22Rv1 (cell line): ENCODE results near the gene TPM2.

Source experiments
- ZFX ChIP-seq: fragments of 450-650 bp; IDR thresholded peaks from 2 replicates; pipeline ENCODE4 v1.6.1; 2017; ENCODE audit warnings: antibody characterized with exemption, borderline replicate concordance
- TF ChIP-seq, protein P1 (sequence below): fragments of 450-650 bp; IDR thresholded peaks from 2 replicates; pipeline ENCODE4 v1.5.1; 2017; ENCODE audit warnings: mild to moderate bottlenecking

DNA sequence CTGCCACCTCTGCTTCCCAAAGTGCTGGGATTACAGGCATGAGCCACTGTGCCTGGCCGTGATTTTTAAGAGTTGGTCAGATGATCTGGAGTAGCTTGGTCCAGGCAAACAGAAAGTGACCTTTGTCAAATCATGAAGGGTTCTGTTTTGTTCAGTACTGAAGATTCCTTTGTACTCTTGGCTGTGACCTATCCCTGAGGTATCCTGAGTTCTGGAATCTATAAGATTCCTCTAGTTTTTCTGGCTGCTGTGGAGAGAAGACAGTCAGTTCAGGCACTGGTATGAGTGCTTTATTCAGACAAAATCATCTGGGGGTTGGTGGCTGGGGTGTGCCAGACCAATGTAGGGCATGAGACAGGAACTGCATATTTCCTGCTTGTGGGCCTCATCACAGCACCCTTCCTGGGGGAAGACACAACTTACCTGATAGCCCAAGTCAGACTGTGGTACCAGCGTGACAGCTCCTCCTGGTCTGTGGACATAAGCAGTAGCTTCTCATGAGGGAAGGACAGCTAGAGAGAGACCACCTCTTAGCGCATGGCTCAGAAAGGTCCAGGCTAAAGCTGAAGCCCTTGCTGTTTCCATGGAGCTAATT is 27.9 kb downstream of the TPM2 start:
- TF ChIP-seq, protein P1, sequence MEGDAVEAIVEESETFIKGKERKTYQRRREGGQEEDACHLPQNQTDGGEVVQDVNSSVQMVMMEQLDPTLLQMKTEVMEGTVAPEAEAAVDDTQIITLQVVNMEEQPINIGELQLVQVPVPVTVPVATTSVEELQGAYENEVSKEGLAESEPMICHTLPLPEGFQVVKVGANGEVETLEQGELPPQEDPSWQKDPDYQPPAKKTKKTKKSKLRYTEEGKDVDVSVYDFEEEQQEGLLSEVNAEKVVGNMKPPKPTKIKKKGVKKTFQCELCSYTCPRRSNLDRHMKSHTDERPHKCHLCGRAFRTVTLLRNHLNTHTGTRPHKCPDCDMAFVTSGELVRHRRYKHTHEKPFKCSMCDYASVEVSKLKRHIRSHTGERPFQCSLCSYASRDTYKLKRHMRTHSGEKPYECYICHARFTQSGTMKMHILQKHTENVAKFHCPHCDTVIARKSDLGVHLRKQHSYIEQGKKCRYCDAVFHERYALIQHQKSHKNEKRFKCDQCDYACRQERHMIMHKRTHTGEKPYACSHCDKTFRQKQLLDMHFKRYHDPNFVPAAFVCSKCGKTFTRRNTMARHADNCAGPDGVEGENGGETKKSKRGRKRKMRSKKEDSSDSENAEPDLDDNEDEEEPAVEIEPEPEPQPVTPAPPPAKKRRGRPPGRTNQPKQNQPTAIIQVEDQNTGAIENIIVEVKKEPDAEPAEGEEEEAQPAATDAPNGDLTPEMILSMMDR = no peak
- TF ChIP-seq ZFX = no peak
